Peyer's patch (tissue), 4 donors: ENCODE measurements around the gene EEF1AKMT3.

Experiments used
- CTCF ChIP-seq, 6 experiments: fragments of 450-650 bp in 4 of 6; fragments of 200-600 bp in 2 of 6; sonication (generic) in 1 of 6; IDR thresholded peaks; one replicate each; pipeline ENCODE4 v1.5.1; 2017 to 2019; ENCODE audit warnings: antibody characterized with exemption in 6 of 6, mild to moderate bottlenecking in 3 of 6, moderate library complexity in 1 of 6
- POLR2A ChIP-seq, 2 donors: fragments of 450-650 bp; IDR thresholded peaks; one replicate each; pipeline ENCODE4 v1.5.1; 2017; ENCODE audit warnings: antibody characterized with exemption in 2 of 2, mild to moderate bottlenecking in 2 of 2, moderate library complexity in 2 of 2

DNA sequence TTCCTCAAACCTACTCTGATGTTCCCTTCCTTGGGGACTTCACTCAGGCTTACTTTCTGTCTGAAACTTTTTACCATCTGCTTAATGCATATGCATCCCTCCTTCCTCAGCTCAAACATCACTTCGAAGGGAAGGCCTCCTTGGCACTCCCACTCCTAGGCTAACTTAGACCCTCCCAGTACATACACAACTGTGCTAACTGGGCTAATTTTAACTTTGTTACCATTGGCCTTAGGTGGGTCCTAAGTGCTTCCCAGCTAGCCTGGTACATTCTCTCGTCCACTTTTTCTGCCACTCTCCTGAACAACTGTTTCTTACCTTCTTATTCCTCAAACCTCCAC lies 3.8 kb downstream of the EEF1AKMT3 start:
- TF ChIP-seq CTCF (IDR thresholded peaks at IDR 0.05) (no peak), POLR2A (IDR thresholded peaks at IDR 0.05) (no peak)
